Natural killer cell (primary cell): ENCODE results near the gene RTN4IP1. TPM values are rescaled to one million over a fixed set of nuclear protein-coding genes. Genes with fewer than 3 reads are reported as not detected.
"Not testable (repeated sequence)": the region's sequence is repeated elsewhere in the genome, so short reads cannot be mapped to it uniquely, and the experiment has no call there.

Experiments used
- ATAC-seq, 3 donors: fragments of 150-1000 bp in 2 of 3; fragments of 200-7000 bp in 1 of 3; cut with Tn5 transposase; 1 replicate in 1 of 3; 2 replicates in 2 of 3; pipeline ENCODE4 v1.10.0; 2021; ENCODE audit warnings: mild to moderate bottlenecking in 2 of 3, moderate library complexity in 2 of 3
- DNase-seq, 2 donors: peaks; one replicate each; pipeline versions ENCODE4 v3.0.0 to v3.0.0-alpha.2; 2013 to 2021; ENCODE audit warnings: mixed read lengths in 1 of 2
- H3K27ac ChIP-seq: one replicate; pipeline ENCODE4 v1.5.1; 2013; ENCODE audit warnings: mild to moderate bottlenecking, low read length
- H3K27me3 ChIP-seq: one replicate; pipeline ENCODE4 v1.6.1; 2013; ENCODE audit warnings: low read length; ENCODE audit not compliant: control insufficient read depth, insufficient read depth
- H3K36me3 ChIP-seq: one replicate; pipeline ENCODE4 v1.6.1; 2013; ENCODE audit warnings: low read length; ENCODE audit not compliant: control insufficient read depth, insufficient read depth
- H3K4me1 ChIP-seq: one replicate; pipeline ENCODE4 v1.6.1; 2013; ENCODE audit warnings: low read length; ENCODE audit not compliant: control insufficient read depth, insufficient read depth
- H3K4me3 ChIP-seq: one replicate; pipeline ENCODE4 v1.5.1; 2013; ENCODE audit warnings: low read length
- H3K9me3 ChIP-seq: one replicate; pipeline ENCODE4 v1.6.1; 2013; ENCODE audit warnings: low read length; ENCODE audit not compliant: control insufficient read depth, insufficient read depth
- H3K27ac Mint-ChIP-seq, 2 donors: one replicate each; pipeline ENCODE4 v1.8.0; 2022; ENCODE audit warnings: mild to moderate bottlenecking in 2 of 2, mixed read lengths in 2 of 2, moderate library complexity in 1 of 2
- H3K27me3 Mint-ChIP-seq, 2 donors: one replicate each; pipeline ENCODE4 v1.8.0; 2022; ENCODE audit warnings: low read depth in 2 of 2, mixed read lengths in 2 of 2
- H3K36me3 Mint-ChIP-seq: one replicate; pipeline ENCODE4 v1.8.0; 2022; ENCODE audit warnings: mixed read lengths
- H3K4me1 Mint-ChIP-seq, 2 donors: one replicate each; pipeline ENCODE4 v1.8.0; 2022; ENCODE audit warnings: mixed read lengths in 2 of 2
- H3K4me3 Mint-ChIP-seq: one replicate; pipeline ENCODE4 v1.8.0; 2022; ENCODE audit warnings: mild to moderate bottlenecking, moderate library complexity, mixed read lengths
- H3K9me3 Mint-ChIP-seq, 2 donors: one replicate each; pipeline ENCODE4 v1.8.0; 2022; ENCODE audit warnings: mixed read lengths in 2 of 2
- CTCF ChIP-seq: fragments of 200-600 bp; IDR thresholded peaks from one replicate; pipeline ENCODE4 v1.8.0; 2022; ENCODE audit warnings: antibody characterized with exemption
- WGBS: methylation state at CpG from one replicate; pipeline ENCODE4 v1.1.7; 2013; ENCODE audit warnings: missing lambda C conversion rate; ENCODE audit not compliant: insufficient coverage; 5-methylcytosine and 5-hydroxymethylcytosine counted together
- intact Hi-C: fragments of 100-400 bp; cut with micrococcal nuclease; formaldehyde crosslinking; loops from one replicate; pipeline ENCODE4 v1.14.2; 2022
- total RNA-seq, 4 donors: library from RNA; stranded (reverse); fragments of 120-200 nt in 1 of 4; gene quantifications; one replicate each; pipeline versions ENCODE4 v1.2.3 to v1.2.4, GENCODE V29; 2013 to 2022

The RTN4IP1 gene
- total RNA-seq, 3 donors from 2014 or later (not counting 1 experiment from before 2014, with no cell fraction given) = 2.9 to 5.5 (median 5.0) TPM

- Histone ChIP-seq H3K4me3 (no peak overlapping the region), H3K27ac (no peak overlapping the region), H3K9me3 (no peaks in the 10 kb centered on the region), H3K4me1 (peaks cover 10% of the 10 kb centered on the region), H3K36me3 (no peaks in the 10 kb centered on the region), H3K27me3 (no peaks in the 10 kb centered on the region)
- Mint-ChIP-seq H3K27me3 (no peaks in the 10 kb centered on the region), H3K4me3 (no peak overlapping the region), H3K36me3 (no peaks in the 10 kb centered on the region), H3K4me1 (peaks cover 21 to 29% of the 10 kb centered on the region in 2 donors), H3K27ac (no peak overlapping the region), H3K9me3 (no peaks in the 10 kb centered on the region)
- DNase-seq = no peak
- intact Hi-C loops = no loop called here
- no peak for ATAC-seq
- WGBS = 100% methylated on average over 1 of the region's 1 CpG
- TF ChIP-seq CTCF = no peak
Observed at GRCh38 chr6:106631346-106631745, 2.0 kb upstream of the RTN4IP1 start.

DNA sequence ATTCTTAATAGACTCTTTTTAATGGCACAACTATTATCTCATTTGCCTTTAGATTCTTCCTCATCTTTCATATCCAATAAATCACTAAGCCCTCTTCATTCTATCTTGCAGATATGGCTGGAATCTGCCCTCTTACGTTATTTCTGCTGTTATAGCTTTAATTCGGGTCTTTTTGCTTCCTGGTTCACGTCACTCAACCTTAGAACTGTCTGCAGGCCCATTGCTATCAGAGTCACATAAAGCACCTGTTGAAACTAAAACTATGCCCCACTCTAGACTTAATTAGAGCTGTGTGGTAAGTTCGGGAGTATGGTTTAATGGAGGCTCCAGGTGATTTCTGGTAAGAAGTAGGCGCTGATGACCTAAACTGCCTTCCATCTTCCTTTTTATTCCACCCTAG, 1.1 kb upstream of the RTN4IP1 start:
- no peak overlapping the region for H3K27ac ChIP-seq
- intact Hi-C loops = no loop called here
- ATAC-seq (no peak), DNase-seq (peak in 1 of 2 donors; percentile 8)
- H3K4me3 ChIP-seq = no peak overlapping the region
- peak overlapping the region; percentile 99 for H3K4me3 Mint-ChIP-seq
- no peaks in the 10 kb centered on the region for H3K36me3 ChIP-seq
- no peaks in the 10 kb centered on the region for H3K36me3 Mint-ChIP-seq
- peaks cover 21 to 29% of the 10 kb centered on the region in 2 donors for H3K4me1 Mint-ChIP-seq
- H3K9me3 ChIP-seq = no peaks in the 10 kb centered on the region
- 56% methylated on average over 3 of the region's 5 CpGs for WGBS
- peak overlapping the region; percentile 98 for H3K27ac Mint-ChIP-seq
- no peaks in the 10 kb centered on the region for H3K9me3 Mint-ChIP-seq
- no peaks in the 10 kb centered on the region for H3K27me3 ChIP-seq
- no peak for TF ChIP-seq CTCF
- no peaks in the 10 kb centered on the region for H3K27me3 Mint-ChIP-seq
- peaks cover 10% of the 10 kb centered on the region for H3K4me1 ChIP-seq

DNA sequence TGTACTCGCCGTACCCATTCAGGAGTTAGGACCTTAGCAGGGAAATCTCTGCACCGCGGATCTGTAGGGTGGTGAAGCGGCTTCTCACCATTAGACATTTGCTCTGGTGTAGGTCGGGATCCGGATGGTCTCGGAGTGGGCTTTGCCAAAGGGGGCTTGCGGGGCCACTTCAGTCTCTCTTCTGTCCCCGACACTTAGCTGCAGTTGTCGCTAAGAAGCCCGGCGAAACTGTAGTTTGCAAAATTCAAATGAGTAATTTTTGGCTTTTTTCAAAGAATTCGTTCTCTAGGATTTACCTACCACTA, 513 bp upstream of the RTN4IP1 start:
- Mint-ChIP-seq H3K27ac (peak overlapping the region; percentile 98), H3K9me3 (no peaks in the 10 kb centered on the region), H3K27me3 (no peaks in the 10 kb centered on the region), H3K4me3 (peak overlapping the region; percentile 99), H3K36me3 (no peaks in the 10 kb centered on the region), H3K4me1 (peaks cover 21 to 24% of the 10 kb centered on the region in 2 donors)
- intact Hi-C loops = no loop called here
- H3K27me3 ChIP-seq = no peaks in the 10 kb centered on the region
- no peak for DNase-seq
- TF ChIP-seq CTCF = no peak
- ATAC-seq = no peak
- peak overlapping the region; percentile 74 for H3K27ac ChIP-seq
- WGBS = under 1% methylated on average over 14 of the region's 14 CpGs
- no peaks in the 10 kb centered on the region for H3K36me3 ChIP-seq
- H3K4me1 ChIP-seq = peaks cover 10% of the 10 kb centered on the region
- H3K4me3 ChIP-seq = peak overlapping the region; percentile 81
- no peaks in the 10 kb centered on the region for H3K9me3 ChIP-seq

DNA sequence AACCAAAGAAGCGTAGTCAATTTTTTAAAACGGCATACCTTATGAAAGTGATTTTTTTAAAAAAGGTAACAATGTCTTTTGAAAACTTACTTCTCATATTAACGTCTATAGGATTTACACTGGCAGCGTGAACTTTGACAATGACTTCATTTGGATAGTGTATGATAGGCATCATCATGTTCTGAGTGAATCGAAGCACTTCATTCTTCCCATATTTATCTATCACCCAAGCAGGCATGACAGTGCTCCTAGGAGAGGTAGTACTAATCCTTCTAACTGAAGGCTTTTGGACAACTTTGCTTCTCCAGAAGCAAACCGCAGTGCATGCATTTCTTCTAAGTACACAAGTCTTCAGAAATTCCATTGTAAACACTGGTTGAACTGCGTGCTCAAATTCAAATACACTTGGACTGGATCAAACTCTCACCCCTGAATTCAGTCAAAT, 618 bp downstream of the RTN4IP1 start:
- Mint-ChIP-seq H3K4me1 (peaks cover 21 to 22% of the 10 kb centered on the region in 2 donors), H3K27ac (peak overlapping the region; percentile 98), H3K4me3 (peak overlapping the region; percentile 99), H3K27me3 (no peaks in the 10 kb centered on the region), H3K9me3 (no peaks in the 10 kb centered on the region), H3K36me3 (no peaks in the 10 kb centered on the region)
- DNase-seq = no peak
- Histone ChIP-seq H3K9me3 (no peaks in the 10 kb centered on the region), H3K4me3 (peak overlapping the region; percentile 81), H3K27me3 (no peaks in the 10 kb centered on the region), H3K4me1 (peaks cover 10% of the 10 kb centered on the region), H3K36me3 (no peaks in the 10 kb centered on the region), H3K27ac (peak overlapping the region; percentile 74)
- intact Hi-C loops = no loop called here
- WGBS = 6% methylated on average over 4 of the region's 7 CpGs
- no peak for ATAC-seq
- no peak for TF ChIP-seq CTCF

GRCh38 chr6:106627760-106628159, 1.5 kb downstream of the RTN4IP1 start:
- not testable (repeated sequence) for H3K4me3 Mint-ChIP-seq, H3K9me3 Mint-ChIP-seq

More at GRCh38 chr6:106627760-106628159, 1.5 kb downstream of the RTN4IP1 start:
- intact Hi-C loops, H3K9me3 ChIP-seq, ATAC-seq, H3K36me3 ChIP-seq, DNase-seq, H3K4me3 ChIP-seq, H3K27ac ChIP-seq, H3K27ac Mint-ChIP-seq, H3K27me3 Mint-ChIP-seq, H3K36me3 Mint-ChIP-seq, H3K27me3 ChIP-seq, H3K4me1 ChIP-seq: not testable (repeated sequence)
- H3K4me1 Mint-ChIP-seq = peaks cover 21 to 22% of the 10 kb centered on the region in 2 donors
- WGBS = 95% methylated on average over 16 of the region's 16 CpGs
